ENCODE data around the gene MTRFR. TPM values are rescaled to one million over a fixed set of nuclear protein-coding genes. Genes with fewer than 3 reads are reported as not detected.
A peak's percentile ranks its signal among the peaks of the same experiment; 100 is the strongest.

MTRFR gene
- total and polyA plus RNA-seq, 2 donors, result 11.8 to 16.4 TPM

GRCh38 chr12:123270214-123271000 is 37.2 kb downstream of the MTRFR start:
- Histone ChIP-seq H3K4me3 (ENCODE audit: low read depth, low read length) (peak overlapping the region; percentile 98), H3K4me1 (ENCODE audit: insufficient read depth) (no peaks in the 10 kb centered on the region), H3K36me3 (ENCODE audit: insufficient read depth) (no peaks in the 10 kb centered on the region), H3K27ac (ENCODE audit: low read depth) (peak overlapping the region; percentile 81)
- no peak for DNase-seq (ENCODE audit: extremely low spot score)
- WGBS, result under 1% methylated on average over 51 of the region's 51 CpGs

DNA sequence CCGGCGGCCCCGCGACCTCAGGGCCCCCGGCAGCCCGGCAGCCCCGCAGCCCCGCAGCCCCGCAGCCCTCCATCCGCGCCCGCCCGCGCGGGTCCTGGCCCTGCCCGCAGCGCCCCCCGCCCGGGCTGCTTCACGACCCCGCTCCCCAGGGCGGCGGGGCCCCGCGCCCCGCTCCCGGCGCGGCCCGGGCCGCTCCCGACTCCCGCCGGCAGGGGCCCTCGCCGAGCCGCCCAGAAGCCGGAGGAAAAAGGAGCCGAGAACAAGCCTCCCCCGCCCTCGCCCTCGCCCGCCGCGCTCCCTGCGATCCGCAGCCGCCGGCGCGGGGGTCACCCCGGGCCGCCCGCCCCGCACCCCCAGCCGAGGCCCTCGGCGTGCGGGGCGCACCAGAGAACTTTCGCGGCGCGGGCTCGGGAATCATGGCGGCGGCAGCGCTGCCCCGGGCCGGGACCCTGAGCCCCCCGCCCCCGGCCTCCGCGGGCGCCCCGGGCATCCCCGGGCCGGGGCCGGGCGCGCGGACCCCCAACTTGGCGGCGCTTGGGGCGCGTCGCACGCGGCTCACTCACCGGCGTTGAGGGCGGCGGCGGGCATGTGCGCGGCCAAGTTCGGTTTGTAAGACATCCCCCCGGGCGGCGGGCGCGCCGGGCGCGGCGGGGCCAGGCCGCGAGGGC is 37.9 kb downstream of the MTRFR start:
- DNase-seq (ENCODE audit: extremely low spot score), result no peak
- peak overlapping the region; percentile 54 for H3K27ac ChIP-seq (ENCODE audit: low read depth)
- WGBS, result under 1% methylated on average over 107 of the region's 108 CpGs

GRCh38 chr12:123273166-123273565 is 39.9 kb downstream of the MTRFR start:
- no peaks in the 10 kb centered on the region for H3K36me3 ChIP-seq (ENCODE audit: insufficient read depth)
- no peak for DNase-seq (ENCODE audit: extremely low spot score)
- H3K4me3 ChIP-seq (ENCODE audit: low read depth, low read length), result no peak overlapping the region
- no peaks in the 10 kb centered on the region for H3K4me1 ChIP-seq (ENCODE audit: insufficient read depth)
- 90% methylated on average over 15 of the region's 15 CpGs for WGBS
- H3K27ac ChIP-seq (ENCODE audit: low read depth), result no peak overlapping the region

More for the DNA sequence above, 37.9 kb downstream of the MTRFR start:
- H3K4me3 ChIP-seq (ENCODE audit: low read depth, low read length), result peak overlapping the region; percentile 98
- no peaks in the 10 kb centered on the region for H3K4me1 ChIP-seq (ENCODE audit: insufficient read depth)
- no peaks in the 10 kb centered on the region for H3K36me3 ChIP-seq (ENCODE audit: insufficient read depth)

DNA sequence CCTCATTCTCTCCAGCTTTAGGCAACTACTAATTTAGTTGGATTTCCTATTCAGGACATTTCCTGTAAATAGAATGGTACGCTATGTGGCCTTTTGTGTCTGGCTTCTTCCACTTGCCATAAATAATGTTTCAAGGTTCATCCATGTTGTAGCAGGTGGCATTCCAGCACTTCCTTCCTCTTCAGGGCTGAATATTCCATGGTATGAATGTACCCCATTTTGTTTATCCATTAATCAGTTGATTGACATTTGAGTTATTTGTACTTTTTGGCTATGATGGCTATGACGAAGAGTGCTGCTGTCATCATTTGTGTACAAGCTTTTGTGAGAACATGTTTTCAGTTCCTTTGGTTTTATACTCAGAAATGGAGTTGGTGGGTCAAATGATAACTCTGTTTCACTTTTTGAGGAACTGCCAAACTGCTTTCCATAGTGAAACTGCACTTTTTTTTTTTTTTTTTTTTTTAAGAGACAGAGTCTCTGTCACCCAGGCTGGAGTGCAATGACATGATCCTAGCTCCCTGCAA is 44.9 kb downstream of the MTRFR start:
- no peak for DNase-seq (ENCODE audit: extremely low spot score)
- no peak overlapping the region for H3K4me3 ChIP-seq (ENCODE audit: low read depth, low read length)
- 71% methylated on average over 2 of the region's 2 CpGs for WGBS
- H3K4me1 ChIP-seq (ENCODE audit: insufficient read depth), result no peaks in the 10 kb centered on the region
- no peak overlapping the region for H3K27ac ChIP-seq (ENCODE audit: low read depth)
- no peaks in the 10 kb centered on the region for H3K36me3 ChIP-seq (ENCODE audit: insufficient read depth)

DNA sequence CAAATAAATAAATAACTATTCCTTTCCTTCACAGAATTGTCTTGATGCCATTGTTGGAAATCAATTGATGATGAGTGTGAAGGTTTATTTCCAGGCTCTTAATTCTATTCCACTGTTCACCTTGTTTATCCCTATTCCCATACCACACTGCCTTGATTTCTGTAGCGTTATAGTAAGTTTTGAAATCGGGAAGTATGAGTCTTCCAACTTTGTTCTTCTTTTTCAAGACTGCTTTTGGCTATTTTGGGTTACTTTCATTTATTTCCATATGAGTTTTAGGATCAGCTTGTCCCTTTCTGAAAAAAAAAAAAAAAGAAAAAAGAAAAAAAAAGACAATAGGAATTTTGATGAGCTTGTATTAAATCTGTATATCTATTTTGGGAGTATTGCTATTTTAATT is 47.7 kb downstream of the MTRFR start:
- DNase-seq (ENCODE audit: extremely low spot score), result no peak
- Histone ChIP-seq H3K36me3 (ENCODE audit: insufficient read depth) (no peaks in the 10 kb centered on the region), H3K27ac (ENCODE audit: low read depth) (no peak overlapping the region), H3K4me3 (ENCODE audit: low read depth, low read length) (no peak overlapping the region), H3K4me1 (ENCODE audit: insufficient read depth) (no peaks in the 10 kb centered on the region)
- WGBS, result 89% methylated on average over 2 of the region's 2 CpGs

DNA sequence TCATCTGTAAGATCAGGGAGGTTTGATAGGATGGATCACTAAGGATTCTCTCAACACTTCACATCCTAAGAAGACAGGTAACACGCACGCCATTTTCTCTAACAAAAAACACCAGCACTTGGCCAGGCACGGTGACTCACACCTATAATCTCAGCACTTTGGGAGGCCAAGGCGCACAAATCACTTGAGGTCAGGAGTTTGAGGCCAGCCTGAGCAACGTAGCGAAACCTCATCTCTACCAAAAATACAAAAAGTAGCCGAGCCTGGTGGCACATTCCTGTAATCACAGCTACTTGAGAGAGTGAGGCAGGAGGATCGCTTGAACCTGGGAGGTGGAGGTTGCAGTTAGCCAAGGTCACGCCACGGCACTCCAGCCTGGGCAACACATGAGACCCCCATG is 48.9 kb downstream of the MTRFR start:
- DNase-seq (ENCODE audit: extremely low spot score), result no peak
- H3K36me3 ChIP-seq (ENCODE audit: insufficient read depth), result no peaks in the 10 kb centered on the region
- WGBS, result 90% methylated on average over 10 of the region's 10 CpGs
- no peak overlapping the region for H3K27ac ChIP-seq (ENCODE audit: low read depth)
- H3K4me3 ChIP-seq (ENCODE audit: low read depth, low read length), result no peak overlapping the region
- H3K4me1 ChIP-seq (ENCODE audit: insufficient read depth), result no peaks in the 10 kb centered on the region

DNA sequence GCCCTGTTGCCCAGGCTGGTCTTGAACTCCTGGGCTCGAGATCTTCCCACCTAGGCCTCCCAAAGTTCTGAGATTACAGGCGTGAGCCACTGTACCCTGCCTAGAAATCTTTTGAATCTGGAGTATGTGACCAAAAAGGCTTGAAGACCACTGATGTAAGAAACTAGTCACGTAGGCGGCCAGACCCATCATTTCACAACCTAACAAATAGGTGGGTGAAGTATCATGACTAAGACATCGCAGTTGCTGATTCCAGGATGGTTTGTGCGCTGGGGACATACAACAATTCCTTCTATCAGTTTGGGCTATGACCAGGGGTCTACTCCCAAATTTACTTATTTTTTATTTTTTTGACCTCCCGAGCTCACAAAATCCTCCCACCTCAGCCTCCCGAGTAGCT is 50.2 kb downstream of the MTRFR start:
- H3K4me1 ChIP-seq (ENCODE audit: insufficient read depth), result no peaks in the 10 kb centered on the region
- DNase-seq (ENCODE audit: extremely low spot score), result no peak
- no peak overlapping the region for H3K27ac ChIP-seq (ENCODE audit: low read depth)
- H3K4me3 ChIP-seq (ENCODE audit: low read depth, low read length), result no peak overlapping the region
- H3K36me3 ChIP-seq (ENCODE audit: insufficient read depth), result no peaks in the 10 kb centered on the region
- WGBS, result 94% methylated on average over 8 of the region's 8 CpGs

DNA sequence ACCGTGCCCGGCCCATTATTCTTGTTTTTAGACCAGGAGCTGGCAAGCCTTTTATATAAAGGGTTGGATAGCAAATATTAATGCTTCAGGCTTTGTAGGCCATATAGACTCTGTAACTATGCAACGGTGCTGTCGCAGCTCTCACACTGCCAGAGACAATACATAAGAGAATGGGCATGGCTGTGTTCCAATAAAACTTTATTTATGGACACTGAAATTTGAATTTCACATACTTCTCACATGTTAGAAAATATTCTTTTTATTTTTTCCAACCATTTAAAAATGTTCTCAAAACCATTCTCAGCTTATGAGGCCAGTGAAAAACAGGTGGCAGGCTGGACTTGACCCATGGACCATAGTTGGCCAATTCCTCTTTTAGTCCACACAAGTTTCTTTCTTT is 51.4 kb downstream of the MTRFR start:
- H3K4me3 ChIP-seq (ENCODE audit: low read depth, low read length), result no peak overlapping the region

GRCh38 chr12:123286652-123287373 is 53.6 kb downstream of the MTRFR start:
- no peak overlapping the region for H3K27ac ChIP-seq (ENCODE audit: low read depth)
- WGBS, result 72% methylated on average over 9 of the region's 9 CpGs
- no peak overlapping the region for H3K4me3 ChIP-seq (ENCODE audit: low read depth, low read length)
- no peaks in the 10 kb centered on the region for H3K36me3 ChIP-seq (ENCODE audit: insufficient read depth)
- H3K4me1 ChIP-seq (ENCODE audit: insufficient read depth), result no peaks in the 10 kb centered on the region
- no peak for DNase-seq (ENCODE audit: extremely low spot score)

More for the DNA sequence above, 51.4 kb downstream of the MTRFR start:
- no peaks in the 10 kb centered on the region for H3K4me1 ChIP-seq (ENCODE audit: insufficient read depth)
- no peak overlapping the region for H3K27ac ChIP-seq (ENCODE audit: low read depth)
- no peaks in the 10 kb centered on the region for H3K36me3 ChIP-seq (ENCODE audit: insufficient read depth)
- no peak for DNase-seq (ENCODE audit: extremely low spot score)
- WGBS, result 95% methylated on average over 4 of the region's 4 CpGs

DNA sequence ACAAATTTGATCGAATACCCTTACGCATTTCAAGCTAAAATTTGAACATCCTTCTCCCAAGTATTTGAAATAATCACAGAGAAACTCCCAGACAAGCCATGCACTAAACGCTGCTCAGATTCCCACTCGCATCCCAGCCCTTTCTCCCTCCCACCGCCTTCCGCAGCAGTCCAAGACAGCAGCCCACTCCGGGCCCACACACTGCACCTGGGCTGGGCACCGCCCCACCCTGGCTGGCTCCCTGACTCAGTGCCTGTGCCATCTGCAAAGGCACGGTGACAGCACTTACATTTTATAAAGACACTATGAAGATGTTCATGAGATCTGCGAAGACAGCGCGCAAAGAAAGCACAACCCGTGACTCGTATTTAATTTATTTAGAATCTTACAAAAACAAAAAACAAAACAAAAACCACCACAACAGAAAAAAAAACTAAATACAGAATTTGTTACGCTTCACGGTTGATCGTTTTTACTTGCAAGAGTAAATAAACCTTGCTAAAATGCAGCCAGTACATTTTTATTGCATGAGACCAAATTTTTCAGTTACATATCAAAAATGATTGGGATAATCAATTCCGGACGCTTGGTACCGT is 55.6 kb downstream of the MTRFR start:
- 92% methylated on average over 20 of the region's 20 CpGs for WGBS
- no peaks in the 10 kb centered on the region for H3K4me1 ChIP-seq (ENCODE audit: insufficient read depth)
- no peaks in the 10 kb centered on the region for H3K36me3 ChIP-seq (ENCODE audit: insufficient read depth)
- DNase-seq (ENCODE audit: extremely low spot score), result no peak
- H3K4me3 ChIP-seq (ENCODE audit: low read depth, low read length), result no peak overlapping the region
- no peak overlapping the region for H3K27ac ChIP-seq (ENCODE audit: low read depth)

- Histone ChIP-seq H3K4me1 (ENCODE audit: insufficient read depth) (no peaks in the 10 kb centered on the region), H3K27ac (ENCODE audit: low read depth) (no peak overlapping the region), H3K36me3 (ENCODE audit: insufficient read depth) (no peaks in the 10 kb centered on the region), H3K4me3 (ENCODE audit: low read depth, low read length) (no peak overlapping the region)
- WGBS, result 93% methylated on average over 11 of the region's 11 CpGs
- DNase-seq (ENCODE audit: extremely low spot score), result no peak
Measured at GRCh38 chr12:123289911-123290310, 56.7 kb downstream of the MTRFR start.

DNA sequence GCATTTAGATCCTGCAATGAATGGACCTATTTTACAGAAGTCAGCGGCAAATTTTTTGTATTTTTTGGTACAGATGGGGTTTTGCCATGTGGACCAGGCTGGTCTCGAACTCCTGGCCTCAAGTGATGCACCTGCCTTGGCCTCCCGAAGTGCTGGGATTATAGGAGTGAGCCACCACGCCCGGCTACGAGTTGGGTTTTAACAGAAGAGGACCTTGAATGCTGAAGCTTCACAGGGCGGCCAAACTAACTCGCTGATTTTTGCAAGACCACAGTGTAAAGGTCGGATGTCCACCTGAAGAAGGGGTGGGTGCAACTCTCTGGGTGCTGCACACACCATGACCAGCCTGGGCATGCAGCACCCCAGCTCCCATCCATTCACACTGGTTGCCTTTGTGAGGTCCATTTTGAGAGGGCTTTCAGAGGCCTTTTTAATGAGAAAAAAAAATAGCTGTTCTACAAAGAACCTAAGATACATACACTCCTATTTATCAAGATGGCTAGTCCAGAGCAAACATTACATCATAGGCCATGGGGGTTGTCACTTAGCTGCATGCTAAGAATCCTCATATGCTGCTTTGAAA is 60.0 kb downstream of the MTRFR start:
- Histone ChIP-seq H3K27ac (ENCODE audit: low read depth) (no peak overlapping the region), H3K36me3 (ENCODE audit: insufficient read depth) (no peaks in the 10 kb centered on the region), H3K4me1 (ENCODE audit: insufficient read depth) (no peaks in the 10 kb centered on the region), H3K4me3 (ENCODE audit: low read depth, low read length) (no peak overlapping the region)
- DNase-seq (ENCODE audit: extremely low spot score), result no peak
- WGBS, result 94% methylated on average over 9 of the region's 9 CpGs

DNA sequence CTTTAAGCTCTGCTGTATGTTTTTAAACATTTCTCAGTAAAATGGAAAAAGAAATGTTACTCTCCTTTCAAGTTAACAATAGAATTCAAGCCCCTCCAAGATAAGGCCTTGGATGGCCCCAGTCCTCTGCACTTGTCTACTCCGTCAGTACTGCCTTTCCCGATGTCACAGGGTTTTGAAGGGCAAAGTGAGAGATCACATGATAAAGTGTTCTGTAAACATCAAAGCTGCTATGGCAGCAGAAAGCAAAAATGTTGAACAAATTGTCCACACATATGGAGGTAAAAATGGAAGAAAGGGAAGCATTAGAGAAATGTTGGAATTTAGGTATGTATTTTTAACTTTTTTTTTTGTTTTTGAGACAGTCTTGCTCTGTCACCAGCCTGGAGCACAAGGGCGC is 71.9 kb downstream of the MTRFR start:
- no peak overlapping the region for H3K4me3 ChIP-seq (ENCODE audit: low read depth, low read length)
- no peaks in the 10 kb centered on the region for H3K4me1 ChIP-seq (ENCODE audit: insufficient read depth)
- peaks cover 13% of the 10 kb centered on the region for H3K36me3 ChIP-seq (ENCODE audit: insufficient read depth)
- H3K27ac ChIP-seq (ENCODE audit: low read depth), result no peak overlapping the region
- 75% methylated on average over 3 of the region's 3 CpGs for WGBS
- no peak for DNase-seq (ENCODE audit: extremely low spot score)
